GM06990 (cell line): ENCODE measurements around the gene HCN1.

Source experiments
- DNase-seq: peaks from one replicate; pipeline ENCODE4 v3.0.0-alpha.2; 2011; ENCODE audit not compliant: insufficient read length; ENCODE audit errors: extremely low read depth
- H3K27me3 ChIP-seq: replicated peaks from 2 replicates; pipeline ENCODE4 v1.6.0; 2011; ENCODE audit warnings: low read length; ENCODE audit not compliant: control insufficient read depth, insufficient read depth
- H3K36me3 ChIP-seq: 2 replicates; pipeline ENCODE4 v1.5.1; 2011; ENCODE audit warnings: low read length; ENCODE audit not compliant: control insufficient read depth, insufficient read depth
- H3K4me3 ChIP-seq: replicated peaks from 2 replicates; pipeline ENCODE4 v1.5.1; 2011; ENCODE audit warnings: low read depth, mild to moderate bottlenecking, control low read depth, low read length
- CTCF ChIP-seq: IDR thresholded peaks from 2 replicates; pipeline ENCODE4 v1.5.1; 2011; ENCODE audit warnings: low read length, control low read depth, mild to moderate bottlenecking, inconsistent platforms; ENCODE audit not compliant: insufficient read depth, poor library complexity, severe bottlenecking

Gene HCN1

GRCh38 chr5:45295231-45295630 lies 400.9 kb downstream of the HCN1 start:
- Histone ChIP-seq H3K4me3 (no peak overlapping the region), H3K36me3 (no peaks in the 10 kb centered on the region), H3K27me3 (no peaks in the 10 kb centered on the region)
- TF ChIP-seq CTCF, result no peak
- DNase-seq, result no peak

GRCh38 chr5:45288746-45289145 lies 407.4 kb downstream of the HCN1 start:
- Histone ChIP-seq H3K36me3 (no peaks in the 10 kb centered on the region), H3K4me3 (no peak overlapping the region), H3K27me3 (no peaks in the 10 kb centered on the region)
- no peak for TF ChIP-seq CTCF
- DNase-seq, result no peak

- Histone ChIP-seq H3K27me3 (no peaks in the 10 kb centered on the region), H3K36me3 (no peaks in the 10 kb centered on the region), H3K4me3 (no peak overlapping the region)
- no peak for TF ChIP-seq CTCF
- no peak for DNase-seq
Measured at GRCh38 chr5:45284436-45284835, 411.7 kb downstream of the HCN1 start.

GRCh38 chr5:45281081-45281480 lies 415.1 kb downstream of the HCN1 start:
- Histone ChIP-seq H3K27me3 (no peaks in the 10 kb centered on the region), H3K4me3 (no peak overlapping the region), H3K36me3 (no peaks in the 10 kb centered on the region)
- TF ChIP-seq CTCF, result no peak
- no peak for DNase-seq

GRCh38 chr5:45279109-45279508 lies 417.1 kb downstream of the HCN1 start:
- DNase-seq, result no peak
- Histone ChIP-seq H3K27me3 (no peaks in the 10 kb centered on the region), H3K36me3 (no peaks in the 10 kb centered on the region), H3K4me3 (no peak overlapping the region)
- no peak for TF ChIP-seq CTCF

GRCh38 chr5:45277860-45278259 lies 418.3 kb downstream of the HCN1 start:
- H3K36me3 ChIP-seq, result no peaks in the 10 kb centered on the region
- TF ChIP-seq CTCF, result no peak
- no peak for DNase-seq
- no peaks in the 10 kb centered on the region for H3K27me3 ChIP-seq
- H3K4me3 ChIP-seq, result no peak overlapping the region
